Measurements from ENCODE around the gene SLC1A5.

Gene SLC1A5

DNA sequence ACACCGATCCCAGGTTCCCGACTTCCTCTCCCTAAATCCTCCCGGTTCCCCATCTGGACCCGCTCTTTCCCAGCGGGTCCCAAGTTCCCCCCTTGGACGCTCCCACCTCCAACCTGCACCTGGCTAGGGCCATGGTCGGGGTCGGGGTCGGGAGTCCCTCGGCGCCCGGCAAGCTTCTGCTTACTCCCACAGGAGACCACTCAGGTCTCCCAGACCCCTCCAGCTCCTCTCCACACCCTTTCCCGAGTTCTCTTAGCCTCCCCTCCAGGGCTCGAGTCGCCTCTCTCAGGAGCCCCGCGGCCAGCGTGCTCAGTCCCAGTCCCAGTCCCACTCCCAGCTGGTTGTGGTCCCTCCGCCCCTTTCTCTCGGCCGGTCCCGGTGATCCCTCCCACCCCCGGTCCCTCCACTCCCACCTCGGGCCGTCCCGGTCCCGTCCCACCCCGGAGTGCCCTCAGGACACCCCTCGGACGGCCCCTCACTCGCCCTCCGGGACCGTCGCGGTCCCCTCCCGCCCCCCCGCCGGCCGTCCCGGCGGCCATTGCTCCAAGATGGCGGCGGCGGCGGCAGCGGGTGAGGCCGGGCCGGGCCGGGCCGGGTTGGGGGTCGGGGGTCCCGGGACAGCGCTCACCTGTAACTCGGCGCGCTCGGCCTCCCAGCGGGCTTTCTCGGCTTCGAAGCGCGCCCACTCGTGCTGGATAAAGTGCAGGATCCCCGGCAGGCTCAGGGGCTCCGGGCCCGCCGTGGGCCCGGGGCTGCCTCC, 42.7 kb downstream of the SLC1A5 start, which contains the start of gene FKRP:
TSS of gene FKRP (plus strand) at position 537 of the 760 bp plus-strand sequence. CDS start 9,394 bp downstream, outside the sequence.
- in situ Hi-C loops (cut with HindIII; ENCODE audit: low sequenced_read_pairs), result loop anchor here (10.0 kb wide), 1 partner anchor 219 kb away; no protein-coding TSS in a partner anchor

DNA sequence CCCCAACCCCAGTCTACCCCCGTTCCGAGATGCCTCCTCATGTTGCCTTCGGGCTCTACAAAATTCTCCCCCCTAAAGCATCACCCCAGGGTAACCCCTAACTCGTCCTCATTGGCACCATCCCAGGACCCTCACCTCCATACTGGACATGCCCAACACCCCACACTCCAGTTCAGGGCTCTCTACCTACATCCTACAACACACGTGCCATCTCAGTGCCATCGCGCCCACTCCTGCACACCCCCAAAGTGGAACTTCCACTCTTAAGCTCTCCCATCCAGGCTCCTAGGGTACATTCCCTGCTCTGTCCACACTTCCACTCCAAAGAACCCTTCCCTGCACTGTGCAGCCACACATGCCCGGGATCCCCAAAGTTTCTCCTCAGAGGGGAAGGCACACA, 43.4 kb downstream of the SLC1A5 start:
- in situ Hi-C loops (cut with HindIII; ENCODE audit: low sequenced_read_pairs), result loop anchor here (10.0 kb wide), 1 partner anchor 220 kb away; no protein-coding TSS in a partner anchor

DNA sequence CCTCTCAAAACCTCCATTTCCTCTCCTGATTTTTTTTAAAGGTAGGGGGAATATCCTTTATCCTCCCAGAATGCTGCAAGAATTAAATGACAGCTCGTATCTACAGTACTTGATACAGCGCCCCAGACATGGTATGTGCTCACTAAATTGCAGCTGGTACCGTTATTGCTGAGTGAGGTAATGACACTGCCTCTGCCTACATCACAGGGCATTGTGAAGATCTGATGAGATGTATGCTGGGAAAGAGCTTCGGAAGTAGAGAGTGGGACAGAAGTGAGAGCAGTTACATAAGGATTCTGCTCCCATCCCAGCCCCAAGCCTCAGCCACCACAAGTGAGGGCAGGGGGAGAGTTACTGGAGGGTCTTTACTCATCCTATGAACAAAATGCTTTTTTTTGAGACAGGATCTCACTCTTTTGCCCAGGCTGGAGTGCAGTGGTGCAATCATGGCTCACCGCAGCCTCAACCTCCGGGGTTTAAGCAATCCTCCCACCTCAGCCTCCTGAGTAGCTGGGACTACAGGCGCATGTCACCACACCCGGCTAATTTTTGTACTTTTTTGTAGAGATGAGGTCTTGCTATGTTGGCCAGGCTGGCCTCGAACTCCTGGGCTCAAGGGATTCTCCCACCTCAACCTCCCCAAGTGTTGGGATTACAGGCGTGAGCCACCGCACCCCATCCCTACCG, 44.2 kb downstream of the SLC1A5 start:
- in situ Hi-C loops (cut with HindIII; ENCODE audit: low sequenced_read_pairs), result loop anchor here (10.0 kb wide), 1 partner anchor 221 kb away; no protein-coding TSS in a partner anchor

DNA sequence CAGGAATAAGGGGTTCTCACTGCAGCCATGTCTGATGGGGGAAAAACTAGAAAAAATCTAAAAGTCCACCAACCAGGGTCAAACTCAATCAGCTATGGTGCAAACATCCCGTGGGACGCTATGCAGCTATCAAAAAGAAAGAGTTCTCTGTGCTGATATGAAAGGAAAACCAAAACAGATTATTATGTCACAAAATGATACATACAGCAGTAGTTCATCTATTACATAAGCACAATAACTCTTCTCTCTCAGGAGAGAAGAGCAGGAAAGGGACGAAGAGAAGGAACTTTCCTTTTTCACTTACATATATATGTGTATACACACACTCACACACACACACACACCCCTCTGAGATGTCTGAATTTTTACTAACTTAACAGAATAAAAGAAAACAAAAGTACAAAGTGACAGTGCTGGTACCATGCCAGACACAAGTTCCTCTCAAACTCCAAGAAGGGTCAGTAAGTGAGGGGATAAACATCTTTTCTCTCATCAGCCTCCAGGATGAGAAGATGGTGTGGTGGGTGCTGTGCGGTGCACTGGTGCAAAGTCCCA, 45.4 kb downstream of the SLC1A5 start:
- in situ Hi-C loops (cut with HindIII; ENCODE audit: low sequenced_read_pairs), result loop anchor here (10.0 kb wide), 1 partner anchor 222 kb away; no protein-coding TSS in a partner anchor

DNA sequence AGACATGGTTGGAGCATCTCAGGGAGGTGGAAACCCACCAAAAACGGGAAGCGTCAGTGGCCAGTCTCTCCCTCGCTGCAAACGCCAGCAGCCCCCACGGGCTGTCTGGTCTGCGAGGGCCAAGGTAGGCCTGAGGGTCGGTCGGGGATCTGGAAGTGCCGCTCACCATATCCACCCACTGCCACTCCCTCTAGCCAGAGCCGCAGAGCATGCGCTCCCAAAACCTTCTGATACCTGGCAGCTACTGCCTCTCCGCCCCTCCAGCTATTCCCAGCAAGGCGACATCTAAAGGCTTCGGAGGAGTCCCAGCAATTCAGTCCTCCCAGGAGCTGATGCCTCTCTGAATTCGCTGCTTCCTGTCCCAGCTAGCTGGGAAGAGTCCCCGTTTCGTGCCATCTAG, 46.9 kb downstream of the SLC1A5 start:
- in situ Hi-C loops (cut with HindIII; ENCODE audit: low sequenced_read_pairs), result loop anchor here (10.0 kb wide), 1 partner anchor 223 kb away; no protein-coding TSS in a partner anchor

DNA sequence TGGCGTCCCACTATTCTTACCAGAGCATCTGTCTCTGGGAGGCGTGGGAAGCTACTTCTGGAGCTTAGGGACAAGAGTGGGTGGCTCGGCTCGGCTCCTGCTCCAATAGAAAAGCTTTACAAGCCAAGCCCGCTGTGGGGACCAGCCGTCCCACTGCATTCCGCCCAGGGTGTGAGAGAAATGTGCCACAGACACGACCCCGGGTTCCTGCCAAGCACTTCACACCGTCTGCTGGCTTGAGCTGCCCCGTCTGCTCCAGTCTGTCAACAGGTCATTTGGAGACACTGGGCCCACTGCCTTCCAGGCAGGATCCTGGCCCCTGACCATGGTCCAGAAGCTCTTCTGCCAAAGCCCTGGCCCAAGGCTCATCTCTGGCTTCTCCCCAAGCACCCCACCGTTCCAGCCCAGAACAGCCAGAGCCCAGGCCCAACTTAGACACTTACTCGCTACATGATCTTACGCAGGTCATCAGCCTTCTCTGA, 49.1 kb downstream of the SLC1A5 start:
- in situ Hi-C loops (cut with HindIII; ENCODE audit: low sequenced_read_pairs), result no loop called here

DNA sequence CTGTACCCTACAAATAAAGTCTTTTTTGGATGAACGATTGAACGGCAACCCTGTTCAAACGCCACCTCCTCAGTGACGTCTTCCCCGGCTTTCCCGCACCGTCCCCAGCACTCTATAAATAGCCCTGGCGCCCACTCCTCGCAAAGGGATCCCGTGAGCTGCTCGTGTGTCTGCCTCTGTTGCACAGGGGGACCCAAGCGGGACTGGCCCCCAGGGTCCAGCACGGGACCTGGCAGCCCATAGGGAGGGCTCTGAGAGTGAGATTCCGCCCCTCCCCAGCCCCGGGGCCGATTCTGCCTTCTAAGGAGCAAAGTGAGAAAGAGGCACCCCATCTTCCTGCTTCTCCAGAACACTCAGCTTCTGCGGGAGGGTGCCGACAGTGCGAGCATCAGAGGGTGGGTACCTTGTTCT, 50.6 kb downstream of the SLC1A5 start:
- in situ Hi-C loops (cut with HindIII; ENCODE audit: low sequenced_read_pairs), result no loop called here

DNA sequence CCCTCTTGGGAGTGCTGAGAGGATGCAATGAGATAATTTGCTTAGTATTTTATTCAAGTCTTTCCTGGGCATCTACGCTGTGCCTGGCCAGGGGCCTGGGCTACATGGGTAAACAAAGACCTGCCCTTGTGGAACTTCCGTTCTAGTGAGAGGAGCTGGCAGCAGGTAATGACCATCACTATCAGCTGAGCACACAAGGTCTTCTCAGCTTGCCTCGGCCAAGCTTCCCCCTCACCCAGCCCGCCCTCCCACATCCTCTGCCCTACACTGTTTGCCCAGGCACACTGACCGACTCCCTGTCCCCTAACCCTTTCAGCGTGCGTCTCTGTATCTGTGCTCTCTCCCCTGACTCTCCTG, 51.1 kb downstream of the SLC1A5 start:
- in situ Hi-C loops (cut with HindIII; ENCODE audit: low sequenced_read_pairs), result no loop called here

DNA sequence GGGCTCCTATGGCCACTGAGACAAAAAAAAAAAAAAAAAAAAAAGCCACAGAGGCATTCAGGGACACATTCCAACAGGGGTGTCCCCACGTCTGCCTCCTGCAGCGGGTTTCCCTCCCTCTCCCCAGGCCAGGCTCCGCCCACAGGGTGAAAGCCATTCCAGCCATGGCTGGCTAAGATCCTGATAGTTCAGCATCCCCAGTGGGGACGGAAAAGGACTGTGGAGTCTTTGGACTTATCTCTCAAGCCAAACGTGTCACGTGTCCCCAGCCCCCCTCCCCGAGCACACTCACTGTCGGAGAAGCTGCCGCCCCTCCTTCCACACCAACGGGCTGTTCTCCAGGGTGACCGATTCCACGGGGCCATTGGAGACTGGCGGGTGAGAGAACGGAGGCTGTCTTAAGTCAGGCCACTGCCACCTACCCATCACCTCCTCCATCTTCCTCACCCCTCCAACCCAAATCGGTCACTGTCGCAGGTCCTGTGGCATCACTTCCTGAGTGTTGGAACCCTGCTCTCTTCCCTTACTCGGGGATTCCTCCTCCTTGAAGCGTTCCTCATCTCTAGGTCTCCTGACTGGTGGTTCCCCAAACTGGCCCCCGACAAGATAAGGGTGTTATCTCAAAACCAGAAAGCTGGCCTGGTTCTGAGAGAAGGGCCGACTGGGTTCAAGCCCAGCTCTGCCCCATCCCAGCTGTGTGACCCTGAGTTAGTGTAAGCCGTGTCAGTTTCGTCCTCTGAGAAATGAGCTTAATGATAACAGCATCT, 51.7 kb downstream of the SLC1A5 start:
- in situ Hi-C loops (cut with HindIII; ENCODE audit: low sequenced_read_pairs), result no loop called here

DNA sequence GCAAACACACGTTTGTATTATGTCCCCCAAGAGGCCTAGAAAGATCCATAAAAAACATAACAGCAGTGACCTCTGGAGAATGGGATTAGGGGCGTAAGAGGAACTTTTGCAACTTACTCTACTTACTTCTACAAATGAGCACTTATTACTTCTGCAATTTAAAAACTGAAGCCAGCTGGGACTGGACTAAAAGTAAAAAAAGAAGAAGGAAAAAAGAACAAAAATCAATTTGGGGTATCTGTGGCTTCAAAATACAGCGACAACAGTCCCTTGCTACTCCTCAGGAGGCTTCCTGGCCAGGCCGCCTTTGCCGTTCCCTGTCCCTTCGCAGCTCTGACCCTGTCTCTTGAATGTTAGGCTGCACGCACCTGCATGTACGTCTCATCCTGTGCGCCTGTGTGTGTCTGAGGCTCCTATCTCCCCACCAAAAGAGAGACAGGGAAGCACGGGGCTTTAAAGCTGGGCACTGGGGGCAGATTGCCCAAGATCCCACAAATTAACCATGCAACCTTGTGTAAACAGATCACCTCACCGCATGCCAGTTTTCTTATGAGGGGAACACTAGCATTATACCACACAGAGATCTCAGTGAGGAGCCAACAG, 54.6 kb downstream of the SLC1A5 start:
- in situ Hi-C loops (cut with HindIII; ENCODE audit: low sequenced_read_pairs), result no loop called here

DNA sequence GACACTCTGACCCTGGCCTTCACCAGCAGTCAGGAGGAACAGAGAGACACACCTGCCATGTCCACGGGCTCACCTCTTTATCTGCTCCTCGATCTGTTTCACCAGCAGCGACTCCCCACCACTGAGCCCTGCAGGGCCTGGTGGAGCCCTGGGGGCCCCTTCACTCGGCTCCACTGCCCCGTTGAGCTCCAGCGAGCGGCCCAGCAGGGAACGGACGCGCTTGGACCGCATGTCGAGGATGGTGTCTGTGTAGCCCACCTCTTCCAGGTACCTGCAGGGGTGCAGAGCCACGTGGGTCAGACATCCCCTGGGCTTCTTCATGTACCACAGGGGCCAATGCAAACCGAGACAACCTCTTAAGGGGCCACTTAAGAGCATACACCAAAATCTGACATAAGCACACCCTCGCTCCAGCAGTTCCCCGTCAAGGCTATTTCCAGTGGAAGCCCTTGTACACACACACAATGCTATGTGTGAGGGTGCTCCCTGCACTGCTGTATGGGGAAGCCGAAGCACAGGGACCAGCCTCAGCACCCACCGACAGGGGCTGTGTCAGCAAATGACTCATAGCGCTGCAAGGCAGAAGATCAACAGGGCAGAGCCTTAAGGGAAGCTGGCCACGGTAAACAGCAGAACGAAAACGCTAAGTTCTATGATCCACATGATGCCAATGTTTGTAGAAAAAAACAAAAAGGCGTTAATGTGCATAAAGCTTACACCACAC, 55.3 kb downstream of the SLC1A5 start:
- in situ Hi-C loops (cut with HindIII; ENCODE audit: low sequenced_read_pairs), result no loop called here

DNA sequence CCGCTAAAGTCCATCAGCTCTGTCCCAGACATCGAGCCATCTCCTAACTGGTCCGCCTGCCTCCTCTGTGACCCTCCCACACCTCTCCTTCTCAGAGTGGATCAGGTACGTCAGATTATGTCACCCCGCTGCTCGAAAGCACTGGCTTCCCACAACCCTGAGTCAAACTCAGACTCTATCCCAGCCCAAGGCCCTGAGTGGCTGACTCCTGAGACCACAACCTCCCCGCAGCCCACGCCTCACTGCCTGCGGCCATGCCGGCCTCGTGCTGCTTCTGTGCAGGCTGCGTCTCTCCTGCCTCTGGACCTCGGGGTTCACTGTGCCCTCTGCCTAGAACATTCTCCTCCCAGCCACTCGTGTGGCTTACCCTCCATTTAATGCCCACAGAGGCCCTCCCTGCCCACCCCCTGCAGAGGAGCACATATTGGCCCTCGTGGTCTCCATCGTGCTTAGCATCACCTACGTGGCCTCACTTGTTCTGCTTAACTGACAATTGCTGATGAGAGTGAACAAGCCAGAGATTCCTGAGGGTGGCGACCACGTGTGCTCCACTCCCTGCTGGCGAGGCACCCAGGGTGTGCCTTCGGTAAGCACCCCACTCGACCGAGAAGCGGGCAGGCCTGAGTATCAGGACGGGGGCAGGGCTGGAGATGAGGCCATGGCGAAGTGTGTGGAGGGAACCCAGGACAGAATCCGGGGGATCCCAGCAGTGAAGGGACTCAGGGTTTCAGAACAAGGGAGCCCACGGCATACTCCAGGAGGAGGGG, 56.0 kb downstream of the SLC1A5 start:
- in situ Hi-C loops (cut with HindIII; ENCODE audit: low sequenced_read_pairs), result no loop called here

DNA sequence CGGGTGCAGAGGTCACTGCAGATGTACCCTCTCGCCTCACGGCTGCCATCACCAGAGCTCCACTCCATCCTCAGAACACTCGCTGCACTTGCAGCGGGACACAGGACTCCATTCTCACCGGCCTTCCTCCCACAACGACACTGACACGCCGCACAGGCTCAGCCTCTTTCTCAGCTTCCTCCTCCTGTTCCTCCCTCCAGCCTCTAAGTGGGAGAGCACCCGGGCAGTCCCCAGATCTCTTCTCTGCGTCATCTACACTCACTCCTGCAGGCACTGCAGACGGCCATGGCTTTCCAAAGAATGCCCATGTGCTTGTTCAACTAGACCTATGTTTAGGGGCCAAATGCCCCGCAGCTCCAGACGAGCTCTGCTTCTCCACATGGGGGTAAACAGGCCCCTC, 56.8 kb downstream of the SLC1A5 start:
- in situ Hi-C loops (cut with HindIII; ENCODE audit: low sequenced_read_pairs), result no loop called here

DNA sequence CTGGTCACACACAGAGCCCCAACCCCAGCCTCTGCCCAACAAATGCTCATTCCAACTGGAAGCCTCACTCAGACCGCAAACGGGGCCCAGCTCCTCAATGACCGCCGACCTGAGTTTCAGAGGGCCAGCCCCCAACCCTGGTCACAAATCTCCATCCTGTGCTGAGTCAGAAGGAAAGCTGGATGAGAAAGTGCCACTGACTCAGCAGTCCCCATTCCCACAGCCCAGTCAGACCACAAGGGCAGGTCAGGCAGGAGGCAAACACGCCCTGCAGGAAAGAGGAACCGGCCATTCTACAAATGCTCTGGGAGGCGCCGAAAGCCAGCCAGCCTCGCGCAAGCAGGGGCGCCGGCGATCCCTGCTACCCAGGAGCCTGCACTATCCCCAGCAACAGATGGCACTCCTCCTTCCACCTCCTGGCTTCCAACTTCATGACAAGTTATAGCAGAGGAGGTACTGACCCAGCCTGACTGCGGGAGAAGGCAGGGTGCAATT, 57.3 kb downstream of the SLC1A5 start:
- in situ Hi-C loops (cut with HindIII; ENCODE audit: low sequenced_read_pairs), result no loop called here

DNA sequence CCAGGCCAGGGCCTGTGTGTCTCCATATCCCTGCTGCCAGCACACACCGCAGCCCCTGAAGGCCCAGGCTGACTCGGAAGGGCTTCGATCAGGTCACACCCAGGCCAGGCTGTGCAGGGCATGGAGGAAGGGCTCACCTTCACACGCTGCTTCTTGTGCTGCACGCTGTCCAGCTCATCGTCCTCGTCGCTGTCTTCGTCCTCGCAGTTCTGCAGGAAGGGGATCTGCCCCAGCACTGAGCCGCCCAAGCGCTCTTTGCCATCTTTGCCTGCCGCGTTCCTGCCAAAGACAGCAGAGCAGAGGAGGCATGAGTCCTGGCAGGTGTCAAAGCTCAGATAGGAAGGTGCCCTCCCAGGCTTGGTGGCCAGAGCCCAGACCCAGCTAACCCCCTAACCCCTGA, 57.8 kb downstream of the SLC1A5 start:
- in situ Hi-C loops (cut with HindIII; ENCODE audit: low sequenced_read_pairs), result no loop called here

DNA sequence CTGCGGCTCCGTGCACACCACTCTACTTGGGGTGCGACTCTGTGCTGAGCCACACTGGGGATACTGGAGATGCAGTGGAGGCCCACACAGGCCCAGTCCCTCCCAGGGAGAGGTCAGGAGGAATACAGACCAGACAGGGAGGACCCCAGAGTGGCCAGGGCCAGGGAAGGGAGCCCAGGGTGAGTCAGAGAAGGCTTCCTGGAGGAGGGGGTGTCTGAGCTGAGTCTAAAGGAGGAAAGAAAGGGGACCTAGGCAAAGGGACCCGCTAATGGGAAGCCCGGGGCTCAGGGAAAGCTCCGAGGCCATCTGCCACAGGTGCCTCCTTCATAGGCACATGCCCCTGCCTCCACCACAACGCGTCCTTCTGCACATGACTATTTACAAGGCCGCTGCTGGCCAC, 58.2 kb downstream of the SLC1A5 start:
- in situ Hi-C loops (cut with HindIII; ENCODE audit: low sequenced_read_pairs), result no loop called here

DNA sequence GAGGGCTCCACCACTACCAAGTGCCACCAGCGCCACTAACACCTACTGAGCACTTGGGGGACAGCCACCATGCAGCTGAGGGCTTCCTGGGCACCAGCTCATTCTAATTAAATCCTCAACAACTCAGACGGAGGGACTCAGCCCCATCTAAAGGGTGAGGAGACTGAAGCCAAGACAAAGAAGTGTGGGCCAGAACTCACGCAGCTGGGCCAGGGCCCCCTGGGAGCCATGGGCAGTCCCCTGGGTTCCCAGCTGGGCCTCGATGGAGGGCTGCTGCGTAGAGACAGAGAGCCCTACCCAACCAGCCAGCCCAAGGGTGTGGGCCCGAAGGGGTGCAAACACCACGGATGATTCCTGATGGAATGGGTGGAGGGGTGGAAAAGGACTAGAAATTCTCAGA, 58.7 kb downstream of the SLC1A5 start:
- in situ Hi-C loops (cut with HindIII; ENCODE audit: low sequenced_read_pairs), result no loop called here

DNA sequence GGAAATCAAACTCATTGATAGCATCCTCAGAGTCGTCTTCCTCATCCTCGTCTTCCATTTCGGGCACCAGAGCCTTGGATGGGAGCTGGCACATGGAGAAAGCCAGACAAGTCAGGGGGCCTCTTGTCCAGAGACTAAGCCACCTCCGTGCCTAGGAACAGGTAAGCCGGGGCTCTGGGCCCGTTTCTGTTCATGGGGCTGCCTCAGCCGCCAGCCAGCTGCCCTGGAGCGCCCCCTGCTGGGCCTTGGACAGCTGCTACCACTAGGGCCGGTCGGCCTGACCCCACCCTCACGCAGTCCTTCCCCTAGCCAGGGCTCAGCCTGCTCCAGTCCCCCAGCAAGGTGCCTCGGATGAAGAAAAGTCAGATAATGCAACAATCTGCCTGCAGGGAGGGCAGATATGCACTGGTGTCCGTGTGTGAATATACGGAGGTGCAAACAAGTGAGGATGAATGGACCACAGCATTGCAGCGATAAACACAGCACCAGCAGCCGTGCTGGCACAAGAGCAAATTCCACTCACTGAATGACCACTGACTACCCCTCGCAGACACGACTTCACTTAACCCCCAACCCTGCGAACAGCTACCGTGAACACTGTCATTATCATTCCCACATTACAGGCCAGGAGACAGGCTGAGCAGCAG, 59.6 kb downstream of the SLC1A5 start:
- in situ Hi-C loops (cut with HindIII; ENCODE audit: low sequenced_read_pairs), result no loop called here

All from DLD1 (cell line).